MCF 10A (cell line): ENCODE measurements around the gene BMP3. TPM values are rescaled to one million over a fixed set of nuclear protein-coding genes. Genes with fewer than 3 reads are reported as not detected.
"Not testable (repeated sequence)": the region's sequence is repeated elsewhere in the genome, so short reads cannot be mapped to it uniquely, and the experiment has no call there.

Source experiments
- BruUV-seq: library from RNA; stranded (reverse); fragments of 400-500 nt; replicated peaks from 2 replicates; lab custom pipeline; 2021; lab: Mats Ljungman, UMichigan
- CTCF ChIA-PET: fragments of 300-600 bp; sonication (Branson Sonifier 250); formaldehyde crosslinking; extraction: SDS; loops from one replicate; lab custom pipeline; 2021; ENCODE audit warnings: antibody characterized with exemption, inconsistent platforms; lab: Yijun Ruan, JAX
- POLR2A ChIA-PET: fragments of 300-600, 350-650 bp; sonication (Branson Sonifier 250); formaldehyde crosslinking; extraction: SDS; loops from one replicate; lab custom pipeline; 2020; ENCODE audit warnings: antibody characterized with exemption, inconsistent platforms; lab: Yijun Ruan, JAX
- DNase-seq: peaks from one replicate; pipeline ENCODE4 v3.0.0-alpha.2; 2018; ENCODE audit not compliant: unreplicated experiment
- H3K27ac Mint-ChIP-seq: one replicate; pipeline ENCODE4 v1.8.0; 2022; ENCODE audit warnings: mild to moderate bottlenecking, low read depth, mixed read lengths; ENCODE audit not compliant: unreplicated experiment
- H3K27me3 Mint-ChIP-seq: one replicate; pipeline ENCODE4 v1.8.0; 2022; ENCODE audit warnings: mixed read lengths; ENCODE audit not compliant: insufficient read depth, unreplicated experiment
- H3K36me3 Mint-ChIP-seq: one replicate; pipeline ENCODE4 v1.8.0; 2022; ENCODE audit warnings: mild to moderate bottlenecking, moderate library complexity, mixed read lengths; ENCODE audit not compliant: insufficient read depth, unreplicated experiment
- H3K4me1 Mint-ChIP-seq: one replicate; pipeline ENCODE4 v1.8.0; 2022; ENCODE audit warnings: mixed read lengths; ENCODE audit not compliant: insufficient read depth, unreplicated experiment
- H3K4me3 Mint-ChIP-seq: one replicate; pipeline ENCODE4 v1.8.0; 2022; ENCODE audit warnings: mild to moderate bottlenecking, moderate library complexity, mixed read lengths; ENCODE audit not compliant: unreplicated experiment
- H3K9me3 Mint-ChIP-seq: one replicate; pipeline ENCODE4 v1.8.0; 2022; ENCODE audit warnings: mixed read lengths; ENCODE audit not compliant: unreplicated experiment
- CTCF ChIP-seq: fragments of 200-600 bp; IDR thresholded peaks from one replicate; pipeline ENCODE4 v1.8.0; 2022; ENCODE audit warnings: antibody characterized with exemption, mild to moderate bottlenecking; ENCODE audit not compliant: unreplicated experiment
- intact Hi-C: fragments of 100-400 bp; cut with micrococcal nuclease; formaldehyde crosslinking; loops from 2 replicates; pipeline ENCODE4 v1.14.1; 2022
- total RNA-seq: library from RNA; stranded (reverse); gene quantifications from 2 replicates; pipeline ENCODE4 v1.2.3, GENCODE V29; 2022

The BMP3 gene
- total RNA-seq, 1 experiment from 2014 or later = not detected

GRCh38 chr4:80990851-80991250, 39.7 kb upstream of the BMP3 start:
- intact Hi-C loops = loop anchor here (1.0 to 5.0 kb wide), 5 partner anchors 51 to 629 kb away; no protein-coding TSS in a partner anchor
- Mint-ChIP-seq H3K27ac (no peak overlapping the region), H3K36me3 (no peaks in the 10 kb centered on the region), H3K27me3 (no peaks in the 10 kb centered on the region), H3K9me3 (peaks cover 7% of the 10 kb centered on the region), H3K4me3 (no peak overlapping the region), H3K4me1 (no peaks in the 10 kb centered on the region)
- DNase-seq = no peak
- no peak for TF ChIP-seq CTCF
- no TSS peak for BruUV-seq
- ChIA-PET CTCF (interaction anchor here (0.8 to 3.8 kb wide), 22 partner anchors 10 to 1514 kb away, joined by 3 to 45 read pairs (median 3); no protein-coding TSS in a partner anchor), POLR2A (no interaction called here)

- no peak for TF ChIP-seq CTCF
- H3K4me3 Mint-ChIP-seq = no peak overlapping the region
- H3K27me3 Mint-ChIP-seq = no peaks in the 10 kb centered on the region
- BruUV-seq = no TSS peak
- DNase-seq = no peak
- POLR2A ChIA-PET = no interaction called here
- H3K4me1 Mint-ChIP-seq = no peaks in the 10 kb centered on the region
- intact Hi-C loops = no loop called here
- H3K9me3 Mint-ChIP-seq = no peaks in the 10 kb centered on the region
- H3K36me3 Mint-ChIP-seq = no peaks in the 10 kb centered on the region
- CTCF ChIA-PET = interaction anchor here (0.7 to 2.9 kb wide), 3 partner anchors 9 to 579 kb away, joined by 3 to 13 read pairs (median 4); no protein-coding TSS in a partner anchor
- H3K27ac Mint-ChIP-seq = no peak overlapping the region
Measured at GRCh38 chr4:80999943-81000342, 30.6 kb upstream of the BMP3 start.

- DNase-seq = no peak
- Mint-ChIP-seq H3K36me3 (no peaks in the 10 kb centered on the region), H3K27ac (no peak overlapping the region), H3K27me3 (no peaks in the 10 kb centered on the region), H3K4me3 (no peak overlapping the region), H3K4me1 (no peaks in the 10 kb centered on the region), H3K9me3 (no peaks in the 10 kb centered on the region)
- no peak for TF ChIP-seq CTCF
- BruUV-seq = no TSS peak
- intact Hi-C loops = no loop called here
- ChIA-PET CTCF (interaction anchor here (0.6 kb wide), 1 partner anchor 775 kb away, joined by 3 read pairs; no protein-coding TSS in a partner anchor), POLR2A (no interaction called here)
Measured at GRCh38 chr4:81003597-81004111, 26.9 kb upstream of the BMP3 start.

- Mint-ChIP-seq H3K9me3 (no peaks in the 10 kb centered on the region), H3K36me3 (no peaks in the 10 kb centered on the region), H3K4me3 (no peak overlapping the region), H3K27ac (no peak overlapping the region), H3K27me3 (no peaks in the 10 kb centered on the region), H3K4me1 (no peaks in the 10 kb centered on the region)
- intact Hi-C loops = no loop called here
- BruUV-seq = no TSS peak
- DNase-seq = no peak
- ChIA-PET CTCF (interaction anchor here (0.6 to 1.1 kb wide), 6 partner anchors 16 to 737 kb away, joined by 3 to 5 read pairs (median 4); partner anchors contain the start of gene BMP3), POLR2A (no interaction called here)
- no peak for TF ChIP-seq CTCF
Measured at GRCh38 chr4:81007417-81007816, 23.1 kb upstream of the BMP3 start.

- ChIA-PET POLR2A (interaction anchor here (0.6 kb wide), 1 partner anchor 194 kb away, joined by 3 read pairs; no protein-coding TSS in a partner anchor), CTCF (interaction anchor here (1.2 to 1.4 kb wide), 2 partner anchors 23 to 27 kb away, joined by 3 read pairs; no protein-coding TSS in a partner anchor)
- H3K9me3 Mint-ChIP-seq, H3K27ac Mint-ChIP-seq, DNase-seq, H3K36me3 Mint-ChIP-seq, H3K4me1 Mint-ChIP-seq, intact Hi-C loops, BruUV-seq, H3K27me3 Mint-ChIP-seq, H3K4me3 Mint-ChIP-seq: not testable (repeated sequence)
Measured at GRCh38 chr4:81016566-81016965, 13.9 kb upstream of the BMP3 start.
